Karpas-422 (cell line): ENCODE results near the gene FBXL14. TPM values are rescaled to one million over a fixed set of nuclear protein-coding genes. Genes with fewer than 3 reads are reported as not detected.

Experiments used
- DNase-seq: peaks from one replicate; pipeline ENCODE4 v3.0.0-alpha.2; 2015
- H2AFZ ChIP-seq: fragments of 200-600 bp; sonication (generic); 2 replicates; pipeline ENCODE4 v1.6.1; 2014; ENCODE audit warnings: antibody characterized with exemption, low read length, mixed read lengths
- H3K27ac ChIP-seq: fragments of 200-600 bp; sonication (generic); 2 replicates; pipeline ENCODE4 v1.5.1; 2014; ENCODE audit warnings: mild to moderate bottlenecking, low read length, moderate library complexity
- H3K27me3 ChIP-seq: fragments of 200-600 bp; sonication (generic); 2 replicates; pipeline ENCODE4 v1.6.1; 2014; ENCODE audit warnings: low read length, mixed read lengths
- H3K36me3 ChIP-seq: fragments of 200-600 bp; sonication (generic); 2 replicates; pipeline ENCODE4 v1.6.1; 2014; ENCODE audit warnings: low read length, mixed read lengths; ENCODE audit not compliant: insufficient read depth
- H3K4me1 ChIP-seq: fragments of 200-600 bp; sonication (generic); 2 replicates; pipeline ENCODE4 v1.6.1; 2014; ENCODE audit warnings: mild to moderate bottlenecking, low read length, mixed read lengths
- H3K4me2 ChIP-seq: fragments of 200-600 bp; sonication (generic); 2 replicates; pipeline ENCODE4 v1.6.1; 2014; ENCODE audit warnings: low read length, low read depth, mild to moderate bottlenecking; ENCODE audit not compliant: poor library complexity, severe bottlenecking
- H3K4me3 ChIP-seq: fragments of 200-600 bp; sonication (generic); 2 replicates; pipeline ENCODE4 v1.5.1; 2014; ENCODE audit warnings: mild to moderate bottlenecking, antibody characterized with exemption, low read length, mixed read lengths
- H3K79me2 ChIP-seq: fragments of 200-600 bp; sonication (generic); 2 replicates; pipeline ENCODE4 v1.6.1; 2014; ENCODE audit warnings: mild to moderate bottlenecking, low read length, mixed read lengths
- H3K9ac ChIP-seq: fragments of 200-600 bp; sonication (generic); 2 replicates; pipeline ENCODE4 v1.6.0; 2014; ENCODE audit warnings: low read length
- H3K9me2 ChIP-seq: fragments of 200-600 bp; sonication (generic), shearing (Covaris generic); replicated peaks from 2 replicates; pipeline ENCODE4 v1.6.0; 2014; ENCODE audit warnings: mild to moderate bottlenecking, low read length, moderate library complexity; ENCODE audit not compliant: insufficient read depth
- H3K9me3 ChIP-seq: fragments of 300-700, 200-600 bp; sonication (generic); 2 replicates; pipeline ENCODE4 v1.6.1; 2014; ENCODE audit warnings: low read length, mixed read lengths
- H4K20me1 ChIP-seq: fragments of 200-600 bp; sonication (generic); 2 replicates; pipeline ENCODE4 v1.6.1; 2014; ENCODE audit warnings: mild to moderate bottlenecking, antibody characterized with exemption, low read length, low read depth; ENCODE audit not compliant: insufficient read depth
- total RNA-seq: library from RNA; depleted of rRNA; stranded (reverse); fragments of >200 nt; shearing (Covaris generic); gene quantifications from 2 replicates; pipeline ENCODE4 v1.2.3, GENCODE V29; 2014; ENCODE audit warnings: low replicate concordance; rRNA removed

The FBXL14 gene
- 29.0 and 62.5 TPM in 2 replicates for total RNA-seq

DNA sequence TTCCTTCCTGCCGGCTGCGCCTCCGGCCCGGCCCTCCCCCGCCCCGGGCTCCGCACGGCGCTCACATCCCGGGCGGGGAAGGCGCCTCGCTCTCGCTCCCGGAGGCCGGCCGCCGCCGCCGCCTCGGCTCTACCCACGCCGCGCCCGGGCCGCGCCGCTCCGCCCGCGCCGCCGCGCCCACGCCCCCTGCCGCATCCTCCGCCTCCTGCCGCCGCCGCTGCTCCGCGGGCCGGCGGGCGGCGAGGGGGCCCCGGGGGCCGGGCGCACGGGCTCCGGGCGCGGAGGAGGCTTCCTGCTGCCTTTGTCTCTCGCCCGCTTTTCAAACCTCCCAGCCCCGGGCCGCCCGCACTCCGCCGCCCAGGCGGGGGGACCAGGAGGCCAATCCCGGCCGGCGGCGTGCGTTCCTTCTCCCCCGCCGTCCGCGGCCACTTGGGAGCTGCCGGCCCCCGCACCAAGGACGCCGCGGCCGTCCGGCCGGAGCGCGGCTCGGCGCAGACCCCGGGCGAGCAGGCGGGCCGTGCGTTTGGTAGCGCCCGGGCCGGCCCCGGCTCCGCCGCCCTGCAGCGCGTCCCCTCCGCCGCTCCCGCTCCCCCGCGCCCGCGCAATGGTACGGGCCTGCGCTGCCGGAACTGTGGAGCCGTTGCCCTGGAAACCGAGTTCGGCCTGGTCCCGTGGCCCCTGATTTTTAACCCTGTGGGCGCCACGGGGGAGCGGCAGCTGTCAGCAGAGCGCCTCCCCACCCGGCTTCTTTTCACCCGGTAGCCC, at the start of gene FBXL14:
FBXL14 (minus strand) TSS at position 321 of the 765 bp plus-strand sequence. CDS start 515 bp downstream, outside the sequence.
- peaks cover 46% of the 10 kb centered on the region for H3K4me1 ChIP-seq
- H3K9me2 ChIP-seq, result no peaks in the 10 kb centered on the region
- H3K9me3 ChIP-seq, result no peaks in the 10 kb centered on the region
- H4K20me1 ChIP-seq, result peaks cover 39% of the 10 kb centered on the region
- peak within 1 kb of the TSS; percentile 96 for H3K4me2 ChIP-seq
- H3K9ac ChIP-seq, result peak within 1 kb of the TSS; percentile 83
- peak within 1 kb of the TSS; percentile 55 for H3K27ac ChIP-seq
- peak within 1 kb of the TSS; percentile 90 for H3K4me3 ChIP-seq
- DNase-seq, result peak; percentile 97
- no peaks in the 10 kb centered on the region for H3K27me3 ChIP-seq
- H2AFZ ChIP-seq, result peak within 1 kb of the TSS; percentile 87
- peaks cover 8% of the 10 kb centered on the region for H3K36me3 ChIP-seq
- H3K79me2 ChIP-seq, result peaks cover 34% of the 10 kb centered on the region

DNA sequence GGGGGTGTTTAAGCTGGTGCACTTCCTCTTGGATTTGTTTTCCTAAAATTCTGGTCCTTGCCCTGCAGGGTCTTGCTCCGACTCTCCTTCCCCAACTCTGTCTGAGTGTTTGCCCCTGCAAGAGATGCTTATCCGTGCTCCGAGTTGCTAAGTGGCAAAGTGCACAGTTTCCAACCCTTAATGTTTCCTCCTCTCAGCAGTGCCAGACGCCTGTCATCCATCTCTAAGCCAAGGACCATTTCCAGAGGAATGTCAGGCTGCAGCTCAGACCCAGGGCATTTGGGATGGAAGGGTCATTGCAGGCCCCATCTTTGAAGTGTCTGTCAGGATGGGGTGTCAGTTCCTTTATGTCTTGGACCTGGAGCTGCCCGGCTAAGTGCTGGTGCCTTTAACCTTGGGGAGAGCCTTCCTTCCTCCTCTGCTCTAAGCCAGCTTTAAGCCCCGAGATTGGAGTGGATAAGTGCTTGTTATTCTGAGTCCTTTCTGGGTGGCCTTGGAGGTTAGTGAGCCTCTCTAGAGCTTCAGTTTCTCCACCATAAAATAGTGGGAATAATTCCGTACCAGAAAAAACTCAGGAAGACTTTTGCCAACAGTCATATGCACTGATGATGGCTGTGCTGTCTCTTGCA, 49.6 kb upstream of the FBXL14 start:
- H4K20me1 ChIP-seq, result no peaks in the 10 kb centered on the region
- H3K4me1 ChIP-seq, result no peaks in the 10 kb centered on the region
- no peaks in the 10 kb centered on the region for H3K9me2 ChIP-seq
- no peak overlapping the region for H3K27ac ChIP-seq
- no peak for DNase-seq
- H3K79me2 ChIP-seq, result no peaks in the 10 kb centered on the region
- no peaks in the 10 kb centered on the region for H3K36me3 ChIP-seq
- H3K27me3 ChIP-seq, result no peaks in the 10 kb centered on the region
- no peak overlapping the region for H2AFZ ChIP-seq
- no peak overlapping the region for H3K4me3 ChIP-seq
- H3K4me2 ChIP-seq, result no peak overlapping the region
- no peak overlapping the region for H3K9ac ChIP-seq
- no peaks in the 10 kb centered on the region for H3K9me3 ChIP-seq

GRCh38 chr12:1643043-1643442, 48.7 kb upstream of the FBXL14 start:
- no peak for DNase-seq

DNA sequence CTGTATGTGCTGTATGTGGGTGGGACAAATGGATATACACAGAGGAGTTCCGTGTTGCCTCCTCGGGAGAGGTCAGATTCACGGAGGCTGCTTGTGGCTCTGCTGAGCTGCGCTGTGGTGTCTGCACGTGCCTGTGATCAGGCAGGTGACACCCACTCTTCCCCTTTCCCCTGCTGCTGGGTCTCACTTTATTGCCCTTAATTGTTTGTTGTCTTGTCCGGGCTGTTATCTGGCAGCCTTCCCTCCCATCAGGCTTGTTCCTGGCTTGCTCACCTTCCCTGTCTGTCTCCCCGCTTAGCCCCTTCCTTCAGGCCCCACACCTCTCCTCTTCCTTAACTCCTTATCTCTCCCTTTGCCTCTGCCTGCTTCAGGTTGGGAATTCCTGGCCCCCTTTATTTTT, 48.1 kb upstream of the FBXL14 start:
- H3K27ac ChIP-seq, result no peak overlapping the region
- no peaks in the 10 kb centered on the region for H3K27me3 ChIP-seq
- H3K4me2 ChIP-seq, result no peak overlapping the region
- no peaks in the 10 kb centered on the region for H3K9me2 ChIP-seq
- no peaks in the 10 kb centered on the region for H3K9me3 ChIP-seq
- no peaks in the 10 kb centered on the region for H3K4me1 ChIP-seq
- no peaks in the 10 kb centered on the region for H3K36me3 ChIP-seq
- H3K4me3 ChIP-seq, result no peak overlapping the region
- DNase-seq, result no peak
- H4K20me1 ChIP-seq, result no peaks in the 10 kb centered on the region
- no peaks in the 10 kb centered on the region for H3K79me2 ChIP-seq
- H3K9ac ChIP-seq, result no peak overlapping the region
- H2AFZ ChIP-seq, result no peak overlapping the region

More at GRCh38 chr12:1643043-1643442, 48.7 kb upstream of the FBXL14 start:
- Histone ChIP-seq H3K36me3 (no peaks in the 10 kb centered on the region), H3K9ac (no peak overlapping the region), H2AFZ (no peak overlapping the region), H3K27ac (no peak overlapping the region), H4K20me1 (no peaks in the 10 kb centered on the region), H3K4me3 (no peak overlapping the region), H3K27me3 (no peaks in the 10 kb centered on the region), H3K79me2 (no peaks in the 10 kb centered on the region), H3K4me2 (no peak overlapping the region), H3K4me1 (no peaks in the 10 kb centered on the region), H3K9me3 (no peaks in the 10 kb centered on the region), H3K9me2 (no peaks in the 10 kb centered on the region)

- DNase-seq, result no peak
- H3K4me3 ChIP-seq, result no peak overlapping the region
- no peak overlapping the region for H2AFZ ChIP-seq
- H3K27me3 ChIP-seq, result no peaks in the 10 kb centered on the region
- H3K4me2 ChIP-seq, result no peak overlapping the region
- no peaks in the 10 kb centered on the region for H3K36me3 ChIP-seq
- H3K27ac ChIP-seq, result no peak overlapping the region
- H3K9me2 ChIP-seq, result no peaks in the 10 kb centered on the region
- no peaks in the 10 kb centered on the region for H3K4me1 ChIP-seq
- H4K20me1 ChIP-seq, result no peaks in the 10 kb centered on the region
- no peaks in the 10 kb centered on the region for H3K9me3 ChIP-seq
- H3K79me2 ChIP-seq, result no peaks in the 10 kb centered on the region
- H3K9ac ChIP-seq, result no peak overlapping the region
Observed at GRCh38 chr12:1640328-1641234, 46.2 kb upstream of the FBXL14 start.

GRCh38 chr12:1639538-1639937, 45.2 kb upstream of the FBXL14 start:
- Histone ChIP-seq H3K4me3 (no peak overlapping the region), H3K27me3 (no peaks in the 10 kb centered on the region), H3K27ac (no peak overlapping the region), H3K9ac (no peak overlapping the region), H3K4me2 (no peak overlapping the region), H3K79me2 (no peaks in the 10 kb centered on the region), H3K36me3 (no peaks in the 10 kb centered on the region), H3K4me1 (no peaks in the 10 kb centered on the region), H3K9me3 (no peaks in the 10 kb centered on the region), H4K20me1 (no peaks in the 10 kb centered on the region), H2AFZ (no peak overlapping the region), H3K9me2 (no peaks in the 10 kb centered on the region)
- no peak for DNase-seq

DNA sequence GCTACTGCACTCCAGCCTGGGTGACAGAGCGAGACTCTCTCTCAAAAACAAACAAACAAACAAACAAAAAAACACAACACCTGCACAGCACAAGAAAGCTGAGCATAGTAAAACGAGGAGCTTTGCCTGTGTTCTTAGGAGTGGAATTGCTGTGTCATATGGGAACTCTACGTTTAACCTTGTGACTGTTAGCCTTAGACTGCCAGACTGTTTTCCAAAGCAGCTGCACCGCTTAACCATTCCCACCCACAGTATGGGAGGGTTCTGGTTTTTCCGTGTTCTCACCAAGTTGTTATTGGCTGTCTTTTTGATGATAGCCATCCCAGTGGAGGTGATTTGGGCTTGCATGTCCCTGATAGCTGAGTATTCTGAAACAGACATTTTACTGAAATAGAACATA, 43.8 kb upstream of the FBXL14 start:
- no peak for DNase-seq
- Histone ChIP-seq H2AFZ (no peak overlapping the region), H3K4me2 (no peak overlapping the region), H3K4me3 (no peak overlapping the region), H3K79me2 (no peaks in the 10 kb centered on the region), H3K9ac (no peak overlapping the region), H3K4me1 (no peaks in the 10 kb centered on the region), H4K20me1 (no peaks in the 10 kb centered on the region), H3K9me2 (no peaks in the 10 kb centered on the region), H3K27me3 (no peaks in the 10 kb centered on the region), H3K27ac (no peak overlapping the region), H3K9me3 (no peaks in the 10 kb centered on the region), H3K36me3 (no peaks in the 10 kb centered on the region)
